Measurements from ENCODE around the gene RPL22.

The RPL22 gene

DNA sequence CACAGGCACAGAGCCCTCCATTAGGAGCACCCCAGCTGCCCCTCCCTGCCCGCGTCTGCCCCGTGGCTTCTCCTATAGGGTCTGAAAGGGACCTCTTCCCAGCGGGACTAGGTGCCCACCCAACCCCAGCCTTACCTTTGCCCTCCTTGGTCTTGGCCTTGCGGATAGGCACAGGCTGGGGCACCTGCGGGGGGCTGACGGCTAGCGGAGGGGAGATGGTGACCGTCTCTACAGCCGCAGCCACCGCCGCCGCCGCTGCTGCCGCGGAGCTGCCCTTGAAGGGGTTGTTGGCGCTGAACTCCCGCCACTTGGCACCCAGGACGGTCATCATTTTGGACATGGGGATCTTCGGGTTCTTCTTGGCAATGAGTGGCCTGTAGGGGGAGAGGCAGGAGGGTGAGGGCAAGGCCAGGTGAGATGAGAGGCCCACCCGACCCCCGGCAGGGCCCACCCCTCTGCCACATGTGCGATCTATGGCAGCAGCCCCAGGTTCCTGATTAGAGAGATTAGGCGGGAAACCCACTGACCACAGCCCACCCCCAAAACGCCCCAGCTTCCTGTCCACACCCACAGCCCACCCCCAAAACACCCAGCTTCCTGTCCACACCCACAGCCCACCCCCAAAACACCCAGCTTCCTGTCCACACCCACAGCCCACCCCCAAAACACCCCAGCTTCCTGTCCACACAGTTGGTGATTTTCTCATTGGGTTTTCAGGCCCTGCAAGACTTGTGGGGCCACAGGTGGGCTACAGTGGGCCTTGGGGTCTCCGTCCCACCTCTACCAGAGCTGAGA, 44.7 kb downstream of the RPL22 start:
- no peak for DNase-seq (ENCODE audit: low read depth in 2 of 2)

DNA sequence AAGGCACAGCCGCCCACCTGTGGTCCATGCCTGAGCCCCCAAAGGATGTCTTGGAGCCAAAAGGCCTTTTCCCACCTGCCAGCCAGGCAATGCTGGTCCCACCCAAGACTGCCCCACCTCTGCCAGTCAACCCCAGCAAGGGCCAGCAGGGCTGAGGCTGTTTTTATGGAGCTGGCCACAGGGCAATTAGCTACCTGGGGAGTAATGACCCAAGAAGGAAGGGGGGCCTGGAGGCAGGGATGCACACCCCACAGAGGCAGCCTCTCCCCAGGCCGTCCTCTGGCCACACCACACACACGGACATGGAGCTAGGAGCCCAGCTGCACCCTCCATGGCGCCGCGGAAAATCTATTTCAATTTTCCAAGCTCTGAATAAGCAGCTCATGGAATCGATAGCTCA, 46.5 kb downstream of the RPL22 start:
- DNase-seq (ENCODE audit: low read depth in 2 of 2), result no peak

DNA sequence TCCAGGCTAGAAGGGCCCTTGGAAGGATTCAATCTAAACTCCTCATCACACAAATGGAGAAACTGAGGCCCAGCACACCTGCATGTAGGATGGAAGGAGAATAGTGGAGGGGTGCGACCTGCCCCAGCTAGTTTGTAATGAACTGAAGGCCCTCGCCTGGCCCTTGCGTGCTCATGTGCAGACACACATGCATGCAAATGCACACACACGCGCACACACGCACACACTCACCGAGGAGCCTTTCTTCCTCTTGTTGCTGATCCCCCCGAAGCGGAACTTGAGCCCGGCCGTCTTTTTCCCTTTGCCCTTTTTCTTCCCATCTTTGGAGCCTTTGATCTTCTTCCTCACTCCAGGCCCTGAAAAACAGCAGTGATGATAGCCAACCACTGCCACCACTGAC, 47.2 kb downstream of the RPL22 start:
- no peak for DNase-seq (ENCODE audit: low read depth in 2 of 2)

DNA sequence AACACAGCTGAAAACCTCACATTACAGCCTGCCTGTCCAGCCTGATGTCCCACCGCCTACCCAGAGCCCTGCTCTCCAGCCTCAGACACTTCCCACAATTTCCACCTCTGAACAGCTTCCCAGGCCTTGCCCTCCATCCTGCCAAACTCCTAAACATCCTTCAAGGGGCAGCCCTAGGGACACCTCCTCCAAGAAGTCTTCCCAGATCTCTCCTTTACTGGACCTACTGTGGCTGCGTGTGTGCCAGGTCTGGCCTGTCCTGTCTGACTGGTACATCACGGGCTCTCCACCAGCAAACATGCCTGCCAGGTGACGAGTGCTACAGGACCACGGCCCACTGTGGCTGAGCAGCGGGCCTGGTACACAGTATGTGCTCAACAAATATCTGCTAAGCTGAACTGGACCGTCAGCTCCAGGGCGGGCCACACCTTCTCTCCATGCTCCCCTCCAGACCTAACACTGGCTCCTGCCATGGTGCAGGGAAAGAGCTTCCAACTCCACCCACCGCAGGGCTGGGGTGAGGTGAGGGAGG, 48.0 kb downstream of the RPL22 start:
- no peak for DNase-seq (ENCODE audit: low read depth in 2 of 2)

DNA sequence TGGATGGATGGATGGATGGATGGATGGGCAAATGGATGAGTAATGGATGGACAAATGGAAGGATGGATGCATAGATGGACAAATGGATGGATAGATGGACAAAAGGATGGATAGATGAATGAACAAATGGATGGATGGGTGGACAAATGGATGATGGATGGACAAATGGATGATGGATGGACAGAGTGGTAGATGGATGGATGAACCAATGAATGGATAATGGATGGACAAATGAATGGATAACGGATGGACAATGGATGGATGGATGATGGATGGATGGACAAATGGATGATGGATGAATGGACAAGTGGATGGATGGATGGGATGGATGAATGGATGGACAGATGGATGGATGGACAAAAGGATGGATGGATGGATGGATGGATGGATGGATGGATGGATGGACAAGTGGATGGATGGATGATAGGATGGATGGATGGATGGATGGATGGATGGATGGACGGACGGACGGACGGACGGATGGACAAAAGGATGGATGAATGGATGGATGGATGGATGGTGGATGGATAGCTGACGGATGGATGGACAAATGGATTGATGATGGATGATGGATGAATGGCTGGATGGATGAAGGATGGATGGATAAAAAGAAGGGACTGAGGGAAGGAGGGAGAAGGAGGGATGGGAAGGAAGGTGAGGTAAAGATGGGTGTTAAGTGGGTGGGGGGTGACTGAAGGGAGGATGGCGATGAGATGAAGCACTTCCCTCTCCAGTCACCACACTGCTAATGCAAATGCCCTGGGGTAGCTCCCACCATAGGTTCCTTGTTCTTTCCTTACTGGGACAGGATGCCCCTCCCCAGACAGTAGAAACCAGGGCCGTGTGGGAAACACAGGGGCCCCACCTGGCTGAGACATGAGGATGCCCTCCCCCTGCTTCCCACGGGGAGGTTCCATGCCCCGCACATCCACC, 49.1 kb downstream of the RPL22 start:
- no peak for DNase-seq (ENCODE audit: low read depth in 2 of 2)

DNA sequence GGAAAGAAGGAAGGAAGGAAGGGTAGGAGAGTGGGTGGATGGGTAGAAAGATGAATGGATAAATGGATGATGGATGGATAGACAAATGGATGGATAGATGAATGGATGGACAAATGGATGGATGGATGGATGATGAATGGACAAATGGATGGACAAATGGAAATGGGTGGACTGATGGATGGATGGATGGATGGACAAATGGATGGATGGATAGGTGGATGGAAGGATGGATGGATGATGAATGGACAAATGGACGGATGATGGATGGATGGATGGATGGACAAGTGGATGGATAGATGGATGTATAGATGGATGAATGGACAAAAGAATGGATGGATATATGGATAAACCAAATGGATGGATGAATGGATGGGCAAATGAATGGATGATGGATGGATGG, 49.8 kb downstream of the RPL22 start:
- no peak for DNase-seq (ENCODE audit: low read depth in 2 of 2)

DNA sequence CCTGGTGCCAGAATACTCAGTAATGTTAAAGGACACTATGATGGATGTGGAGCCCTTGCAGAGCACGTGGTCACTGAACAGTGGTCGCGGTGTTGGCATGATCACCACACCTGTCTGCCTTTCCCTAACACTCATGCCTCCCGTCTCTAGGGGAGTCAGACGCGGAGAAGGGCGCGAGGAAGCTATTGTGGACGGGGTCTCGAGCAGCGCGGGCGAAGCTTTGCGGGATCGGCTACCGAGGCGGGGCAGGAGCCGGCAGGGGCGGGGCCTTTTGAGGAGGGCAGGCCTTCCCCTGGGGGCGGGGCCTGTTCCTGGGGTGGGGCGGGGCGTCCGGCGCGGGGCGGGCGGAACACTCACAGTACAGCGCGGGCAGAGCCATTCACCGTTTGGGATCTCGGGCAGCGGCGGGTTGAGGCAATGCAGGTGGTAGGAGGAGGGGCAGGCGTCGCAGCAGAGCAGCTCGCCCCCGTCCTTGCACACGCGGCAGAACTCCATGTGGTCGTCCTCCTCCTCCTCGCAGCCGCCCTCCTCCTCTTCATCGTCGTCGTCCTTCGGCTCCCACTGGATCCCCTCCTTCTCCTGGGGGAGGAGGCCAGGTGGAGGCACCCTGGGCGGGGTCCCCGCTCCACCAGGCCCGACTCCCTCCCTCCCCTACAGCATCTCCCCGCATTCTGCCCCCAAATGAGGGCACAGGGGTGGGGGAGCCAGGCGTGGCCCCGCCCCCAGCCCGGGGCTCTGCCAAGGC, 50.7 kb downstream of the RPL22 start:
- DNase-seq (ENCODE audit: low read depth in 2 of 2), result peak; percentile 17 to 47

DNA sequence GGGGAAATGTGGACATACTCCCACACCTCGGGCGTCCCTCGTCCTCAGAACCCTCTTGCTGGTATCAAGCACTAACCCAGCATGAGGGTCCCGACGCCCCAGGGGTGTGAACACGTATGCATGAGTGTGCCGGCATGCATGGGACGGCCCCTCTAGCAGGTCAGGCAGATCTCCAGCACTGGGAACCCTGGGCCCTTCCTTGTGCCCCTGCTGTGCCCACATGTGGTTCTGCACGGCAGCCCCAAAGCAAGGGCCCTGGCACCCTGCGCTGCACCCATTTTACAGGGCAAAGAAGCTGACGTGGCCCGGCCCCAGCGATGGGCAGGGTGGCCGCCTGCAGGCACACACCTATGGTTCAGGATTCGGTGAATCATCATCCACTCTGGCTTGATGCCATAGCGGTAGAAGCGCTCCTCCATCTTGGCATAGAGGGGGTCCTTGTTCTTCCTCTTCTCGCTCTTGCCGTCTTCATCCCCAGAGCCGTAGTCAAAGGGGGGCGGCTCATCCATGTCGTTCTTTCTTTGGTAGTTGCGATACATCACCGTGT, 53.5 kb downstream of the RPL22 start:
- no peak for DNase-seq (ENCODE audit: low read depth in 2 of 2)

DNA sequence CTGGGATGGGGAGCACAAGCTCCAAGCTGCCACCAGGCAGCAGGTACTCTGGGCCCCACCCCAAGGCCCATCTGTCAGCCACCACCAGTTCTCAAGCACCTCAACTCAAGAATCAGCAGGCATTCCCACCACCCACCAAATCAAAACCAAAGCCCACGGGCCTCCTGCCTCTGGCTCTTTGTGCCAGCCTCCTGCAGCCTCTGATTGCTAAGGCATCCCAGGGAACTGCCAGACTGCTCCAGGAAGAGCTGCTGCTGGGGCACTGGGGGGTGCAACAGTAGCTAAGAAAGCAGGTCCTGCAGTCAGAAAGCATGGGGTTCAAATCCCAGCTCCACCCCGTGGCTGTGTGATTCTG, 54.0 kb downstream of the RPL22 start:
- no peak for DNase-seq (ENCODE audit: low read depth in 2 of 2)

DNA sequence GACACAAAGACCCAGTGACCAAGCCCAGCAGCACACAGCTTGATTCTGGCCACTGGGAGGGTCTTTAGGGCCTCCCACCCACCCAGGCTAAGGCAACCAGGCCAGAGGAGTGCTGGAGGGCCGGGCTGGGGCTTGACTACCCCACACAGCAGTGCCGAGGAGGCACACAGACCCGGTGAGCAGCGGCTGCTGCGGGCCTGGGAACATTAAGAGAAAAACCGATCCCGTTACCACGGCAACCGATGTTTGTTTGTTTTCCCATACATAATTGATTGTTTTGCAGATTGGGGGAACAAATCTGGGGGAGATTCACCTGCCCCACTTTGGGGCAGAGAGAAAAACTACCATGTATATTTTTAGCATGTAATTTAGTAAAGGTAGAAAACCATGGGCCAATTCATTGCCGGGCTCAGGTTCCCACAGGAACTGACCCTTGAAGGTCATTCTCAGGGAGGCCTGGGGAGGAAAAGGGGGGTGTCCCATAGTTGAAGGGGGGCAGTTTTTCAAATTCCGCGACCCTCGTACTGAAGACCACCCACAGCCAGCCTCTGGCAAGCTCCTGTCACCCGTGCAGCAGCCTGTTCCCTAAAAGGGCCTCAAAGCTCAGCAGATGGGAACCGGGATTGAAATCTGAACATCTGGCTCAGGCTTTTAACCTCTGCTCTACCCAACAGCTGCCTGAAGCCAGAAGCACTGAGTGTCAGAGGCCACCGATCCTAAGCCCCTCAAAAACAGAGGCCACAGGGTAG, 54.6 kb downstream of the RPL22 start:
- no peak for DNase-seq (ENCODE audit: low read depth in 2 of 2)

DNA sequence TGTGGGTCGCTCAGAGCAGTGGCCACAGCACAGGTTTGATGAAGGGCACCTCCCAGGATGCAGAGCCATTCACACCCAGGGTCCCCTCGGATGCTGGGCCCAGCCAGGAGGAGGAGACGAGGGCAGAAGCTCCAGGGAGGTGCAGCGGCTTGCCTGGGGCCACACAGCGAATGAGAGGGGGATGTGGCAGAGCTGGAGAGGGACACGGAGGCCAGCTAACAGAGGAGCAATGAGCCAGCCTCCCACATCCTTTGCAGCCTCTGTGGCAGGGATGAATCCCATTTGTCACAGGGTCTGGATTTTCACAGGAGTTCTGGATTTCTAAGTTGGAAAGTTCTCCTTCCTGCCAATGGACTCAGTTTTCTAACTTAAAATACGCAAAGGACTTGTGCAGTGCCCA, 55.2 kb downstream of the RPL22 start:
- DNase-seq (ENCODE audit: low read depth in 2 of 2), result no peak

DNA sequence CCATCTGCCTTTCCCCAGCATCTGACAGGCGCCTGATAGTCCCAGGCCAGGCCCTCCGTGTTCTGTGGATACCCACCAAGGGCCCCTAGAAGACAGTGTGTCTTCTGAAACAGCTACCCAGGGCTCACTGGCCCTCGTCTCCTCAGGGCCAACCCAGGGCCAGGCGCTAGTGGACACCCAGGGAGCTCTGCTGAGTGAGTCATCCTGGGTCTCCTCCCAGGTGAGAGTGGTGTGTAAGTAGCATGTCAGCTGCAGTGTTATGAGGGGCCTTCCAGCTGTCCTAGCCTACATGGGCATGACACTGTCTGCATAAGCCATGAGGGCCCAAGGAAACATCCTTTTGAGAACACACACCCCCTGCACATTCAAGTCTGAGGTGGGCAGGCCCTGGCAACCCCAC, 56.0 kb downstream of the RPL22 start:
- DNase-seq (ENCODE audit: low read depth in 2 of 2), result no peak

DNA sequence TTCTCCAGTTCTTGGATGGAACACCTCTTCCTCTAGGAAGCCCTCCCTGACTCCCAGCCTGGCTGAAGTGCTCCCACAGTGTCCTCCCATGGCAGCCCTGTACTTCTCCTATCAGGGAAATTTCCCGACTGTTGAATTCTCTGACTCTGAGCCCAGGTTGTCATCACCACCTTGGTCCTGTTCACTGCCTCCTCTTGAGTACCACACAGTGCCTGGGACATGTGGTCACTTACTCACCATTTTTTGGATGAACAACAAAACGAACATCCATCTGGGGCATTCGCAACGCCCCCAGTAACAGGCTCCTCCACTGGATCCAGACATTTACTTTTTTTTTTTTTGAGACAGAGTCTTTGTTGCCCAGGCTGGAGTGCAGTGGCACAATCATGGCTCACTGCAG, 56.7 kb downstream of the RPL22 start:
- DNase-seq (ENCODE audit: low read depth in 2 of 2), result no peak

DNA sequence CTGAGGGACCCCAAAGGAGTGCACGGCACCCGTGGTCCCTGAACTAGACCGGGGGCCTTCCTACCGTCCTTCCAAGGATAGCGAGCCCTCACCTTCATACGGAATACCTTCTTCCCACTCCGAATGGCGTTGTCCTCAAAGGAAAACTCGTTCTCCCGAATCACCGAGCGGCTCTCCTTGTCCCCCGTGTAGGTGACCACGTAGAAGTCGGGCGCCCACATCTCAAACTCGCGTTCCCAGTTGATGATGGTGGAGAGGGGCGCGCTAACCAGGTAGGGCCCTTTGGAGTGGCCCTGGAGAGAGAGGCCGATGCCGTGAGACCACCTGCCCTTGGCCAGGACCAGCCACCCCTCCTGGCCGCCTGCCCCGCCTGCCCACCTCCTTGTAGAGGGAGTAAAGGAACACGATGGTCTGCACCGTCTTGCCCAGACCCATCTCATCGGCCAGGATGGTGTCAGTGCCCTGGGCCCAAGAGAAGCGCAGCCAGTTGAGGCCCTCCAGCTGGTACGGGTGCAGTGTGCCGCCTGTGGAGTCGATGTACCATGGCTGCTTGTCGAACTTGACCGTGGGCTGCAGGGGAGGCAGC, 57.3 kb downstream of the RPL22 start:
- no peak for DNase-seq (ENCODE audit: low read depth in 2 of 2)

DNA sequence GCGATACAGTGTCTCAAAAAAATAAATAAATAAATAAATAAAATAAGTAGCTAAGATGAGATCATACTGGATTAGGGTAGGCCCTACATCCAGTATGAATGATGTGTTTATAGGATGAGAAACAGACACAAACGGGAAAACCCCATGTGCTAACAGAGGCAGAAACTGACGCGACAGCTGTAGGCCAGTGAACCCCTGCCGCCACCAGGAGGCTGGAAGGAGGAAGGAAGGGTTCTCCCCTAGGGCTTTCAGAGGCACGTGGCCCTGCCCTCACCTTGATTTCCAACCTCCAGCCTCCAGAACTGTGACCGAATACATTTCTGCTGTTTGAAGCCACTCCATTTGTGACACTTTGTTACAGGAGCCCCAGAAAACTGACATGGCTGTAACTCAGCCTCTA, 57.8 kb downstream of the RPL22 start:
- DNase-seq (ENCODE audit: low read depth in 2 of 2), result no peak

DNA sequence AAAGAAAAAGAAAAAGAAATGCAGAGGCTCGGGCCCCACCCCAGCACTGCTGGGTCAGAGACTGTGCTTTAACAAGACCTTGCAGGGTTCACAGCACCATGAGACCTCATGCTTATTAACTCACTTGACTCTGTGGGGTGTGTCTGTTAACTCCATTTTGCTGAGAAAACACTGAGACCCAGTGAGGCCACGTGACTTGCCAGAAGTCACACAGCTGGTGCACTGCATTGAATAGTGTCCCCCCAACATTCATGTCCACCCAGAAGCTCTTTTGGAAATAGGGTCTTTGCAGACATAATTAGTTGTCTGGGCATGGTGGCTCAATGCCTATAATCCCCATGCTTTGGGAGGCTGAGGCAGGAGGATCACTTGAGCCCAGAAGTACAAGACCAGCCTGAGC, 59.0 kb downstream of the RPL22 start:
- no peak for DNase-seq (ENCODE audit: low read depth in 2 of 2)

DNA sequence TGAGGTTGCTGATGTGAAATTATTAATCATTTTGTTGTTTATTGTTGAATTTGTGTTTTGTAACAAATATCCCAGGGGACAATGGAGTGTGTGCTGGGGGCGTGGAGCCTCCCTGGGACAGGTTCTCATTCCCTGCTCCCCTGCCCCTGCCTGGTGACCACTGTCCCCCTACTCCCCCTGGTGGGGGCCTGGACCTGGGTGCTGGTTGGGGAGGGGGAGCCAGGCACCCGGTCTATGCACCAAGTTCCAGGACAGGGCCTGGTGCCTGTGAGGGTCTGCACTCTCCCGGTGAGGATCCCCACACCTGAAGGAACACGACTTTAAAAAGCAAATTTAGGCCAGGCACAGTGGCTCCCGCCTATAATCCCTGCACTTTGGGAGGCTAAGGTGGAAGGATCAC, 61.6 kb downstream of the RPL22 start:
- DNase-seq (ENCODE audit: low read depth in 2 of 2), result no peak

DNA sequence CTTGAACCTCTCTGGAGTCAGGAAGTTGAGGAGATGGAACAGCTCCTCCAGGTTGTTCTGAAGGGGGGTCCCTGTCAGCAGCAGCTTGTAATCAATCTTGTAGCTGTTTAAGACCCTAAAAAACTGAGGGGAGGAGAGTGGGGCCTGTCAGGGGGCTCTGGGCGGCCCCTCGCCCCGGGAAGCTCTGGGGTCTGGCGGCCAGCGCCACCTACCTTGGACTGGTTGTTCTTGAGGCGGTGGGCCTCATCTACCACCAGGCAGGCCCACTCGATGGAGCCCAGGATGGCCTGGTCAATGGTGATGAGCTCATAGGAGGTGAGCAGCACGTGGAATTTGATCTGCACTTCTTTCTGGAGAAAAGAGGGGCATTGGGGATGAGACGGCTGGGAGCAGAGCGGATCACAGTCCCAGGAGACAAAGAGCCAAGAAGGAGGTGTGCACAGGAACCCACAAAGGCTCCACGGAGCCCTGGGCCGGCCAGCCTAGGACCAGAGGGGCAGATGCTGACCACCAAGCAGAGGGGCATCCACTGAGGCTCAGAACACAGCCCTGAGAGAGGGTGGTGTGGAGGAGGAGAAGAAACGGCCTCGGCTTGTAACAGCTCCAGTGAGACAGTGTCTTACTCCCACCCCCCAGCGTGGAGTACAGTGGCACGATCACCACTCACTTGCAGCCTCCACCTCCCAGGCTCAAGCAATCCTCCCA, 62.7 kb downstream of the RPL22 start:
- no peak for DNase-seq (ENCODE audit: low read depth in 2 of 2)

Measured in stimulated activated CD8-positive, alpha-beta memory T cell treated with anti-CD3 and anti-CD28 coated beads, Interleukin-2, amount 100 ng/mL, for 1 hour (primary cell).